WTC11 (cell line): ENCODE results near the gene IGF2BP3.

Source experiments
- AR ChIP-seq: fragments of 250-450 bp; sonication (Bioruptor Pico); IDR thresholded peaks from 2 replicates; pipeline ENCODE4 v1.9.0; 2021; ENCODE audit warnings: mild to moderate bottlenecking
- ATF2 ChIP-seq: sonication (generic); formaldehyde crosslinking; IDR thresholded peaks from 2 replicates; pipeline ENCODE4 v1.8.1; 2022; ENCODE audit warnings: low read depth, missing genetic modification reagents, borderline replicate concordance
- E2F4 ChIP-seq: sonication (generic); formaldehyde crosslinking; IDR thresholded peaks from 2 replicates; pipeline ENCODE4 v1.8.1; 2022; ENCODE audit warnings: low read depth, mild to moderate bottlenecking, moderate library complexity, missing genetic modification reagents, borderline replicate concordance
- SP1 ChIP-seq: sonication (generic); formaldehyde crosslinking; conservative IDR thresholded peaks from 2 replicates; pipeline ENCODE4 v1.8.1; 2022; ENCODE audit warnings: missing genetic modification reagents
- TCF7 ChIP-seq: sonication (generic); formaldehyde crosslinking; IDR thresholded peaks from 2 replicates; pipeline ENCODE4 v1.8.0; 2022; ENCODE audit warnings: mild to moderate bottlenecking, low read depth, missing genetic modification reagents, moderate library complexity
- TF ChIP-seq, protein P1 (sequence below): sonication (generic); formaldehyde crosslinking; IDR thresholded peaks from 2 replicates; pipeline ENCODE4 v1.8.0; 2022; ENCODE audit warnings: mild to moderate bottlenecking, missing genetic modification reagents
- TF ChIP-seq, protein P2 (sequence below): fragments of 200-600 bp; IDR thresholded peaks from 2 replicates; pipeline ENCODE4 v1.8.0; 2022; ENCODE audit warnings: antibody characterized with exemption
- TF ChIP-seq, protein P3 (sequence below): sonication (generic); formaldehyde crosslinking; IDR thresholded peaks from 2 replicates; pipeline ENCODE4 v1.8.0; 2023; ENCODE audit warnings: missing genetic modification reagents, mild to moderate bottlenecking, borderline replicate concordance
- TF ChIP-seq, protein P4 (sequence below): sonication (generic); formaldehyde crosslinking; conservative IDR thresholded peaks from 2 replicates; pipeline ENCODE4 v1.8.1; 2023; ENCODE audit warnings: mild to moderate bottlenecking, low read depth, missing genetic modification reagents, moderate library complexity

- TF ChIP-seq, protein P1, sequence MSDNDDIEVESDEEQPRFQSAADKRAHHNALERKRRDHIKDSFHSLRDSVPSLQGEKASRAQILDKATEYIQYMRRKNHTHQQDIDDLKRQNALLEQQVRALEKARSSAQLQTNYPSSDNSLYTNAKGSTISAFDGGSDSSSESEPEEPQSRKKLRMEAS (CRISPR knock-in tag) = peak; percentile 56; the same call in 1 of the 2 replicates
- TF ChIP-seq, protein P2, sequence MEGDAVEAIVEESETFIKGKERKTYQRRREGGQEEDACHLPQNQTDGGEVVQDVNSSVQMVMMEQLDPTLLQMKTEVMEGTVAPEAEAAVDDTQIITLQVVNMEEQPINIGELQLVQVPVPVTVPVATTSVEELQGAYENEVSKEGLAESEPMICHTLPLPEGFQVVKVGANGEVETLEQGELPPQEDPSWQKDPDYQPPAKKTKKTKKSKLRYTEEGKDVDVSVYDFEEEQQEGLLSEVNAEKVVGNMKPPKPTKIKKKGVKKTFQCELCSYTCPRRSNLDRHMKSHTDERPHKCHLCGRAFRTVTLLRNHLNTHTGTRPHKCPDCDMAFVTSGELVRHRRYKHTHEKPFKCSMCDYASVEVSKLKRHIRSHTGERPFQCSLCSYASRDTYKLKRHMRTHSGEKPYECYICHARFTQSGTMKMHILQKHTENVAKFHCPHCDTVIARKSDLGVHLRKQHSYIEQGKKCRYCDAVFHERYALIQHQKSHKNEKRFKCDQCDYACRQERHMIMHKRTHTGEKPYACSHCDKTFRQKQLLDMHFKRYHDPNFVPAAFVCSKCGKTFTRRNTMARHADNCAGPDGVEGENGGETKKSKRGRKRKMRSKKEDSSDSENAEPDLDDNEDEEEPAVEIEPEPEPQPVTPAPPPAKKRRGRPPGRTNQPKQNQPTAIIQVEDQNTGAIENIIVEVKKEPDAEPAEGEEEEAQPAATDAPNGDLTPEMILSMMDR = no peak
- TF ChIP-seq, protein P3, sequence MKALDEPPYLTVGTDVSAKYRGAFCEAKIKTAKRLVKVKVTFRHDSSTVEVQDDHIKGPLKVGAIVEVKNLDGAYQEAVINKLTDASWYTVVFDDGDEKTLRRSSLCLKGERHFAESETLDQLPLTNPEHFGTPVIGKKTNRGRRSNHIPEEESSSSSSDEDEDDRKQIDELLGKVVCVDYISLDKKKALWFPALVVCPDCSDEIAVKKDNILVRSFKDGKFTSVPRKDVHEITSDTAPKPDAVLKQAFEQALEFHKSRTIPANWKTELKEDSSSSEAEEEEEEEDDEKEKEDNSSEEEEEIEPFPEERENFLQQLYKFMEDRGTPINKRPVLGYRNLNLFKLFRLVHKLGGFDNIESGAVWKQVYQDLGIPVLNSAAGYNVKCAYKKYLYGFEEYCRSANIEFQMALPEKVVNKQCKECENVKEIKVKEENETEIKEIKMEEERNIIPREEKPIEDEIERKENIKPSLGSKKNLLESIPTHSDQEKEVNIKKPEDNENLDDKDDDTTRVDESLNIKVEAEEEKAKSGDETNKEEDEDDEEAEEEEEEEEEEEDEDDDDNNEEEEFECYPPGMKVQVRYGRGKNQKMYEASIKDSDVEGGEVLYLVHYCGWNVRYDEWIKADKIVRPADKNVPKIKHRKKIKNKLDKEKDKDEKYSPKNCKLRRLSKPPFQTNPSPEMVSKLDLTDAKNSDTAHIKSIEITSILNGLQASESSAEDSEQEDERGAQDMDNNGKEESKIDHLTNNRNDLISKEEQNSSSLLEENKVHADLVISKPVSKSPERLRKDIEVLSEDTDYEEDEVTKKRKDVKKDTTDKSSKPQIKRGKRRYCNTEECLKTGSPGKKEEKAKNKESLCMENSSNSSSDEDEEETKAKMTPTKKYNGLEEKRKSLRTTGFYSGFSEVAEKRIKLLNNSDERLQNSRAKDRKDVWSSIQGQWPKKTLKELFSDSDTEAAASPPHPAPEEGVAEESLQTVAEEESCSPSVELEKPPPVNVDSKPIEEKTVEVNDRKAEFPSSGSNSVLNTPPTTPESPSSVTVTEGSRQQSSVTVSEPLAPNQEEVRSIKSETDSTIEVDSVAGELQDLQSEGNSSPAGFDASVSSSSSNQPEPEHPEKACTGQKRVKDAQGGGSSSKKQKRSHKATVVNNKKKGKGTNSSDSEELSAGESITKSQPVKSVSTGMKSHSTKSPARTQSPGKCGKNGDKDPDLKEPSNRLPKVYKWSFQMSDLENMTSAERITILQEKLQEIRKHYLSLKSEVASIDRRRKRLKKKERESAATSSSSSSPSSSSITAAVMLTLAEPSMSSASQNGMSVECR = peak; percentile 25; the same call in 1 of the 2 replicates
- TF ChIP-seq TCF7 (CRISPR knock-in tag) (no peak), ATF2 (CRISPR knock-in tag) (no peak), SP1 (CRISPR knock-in tag) (peak; percentile 71), AR (CRISPR knock-in tag) (peak; percentile 18; the same call in 1 of the 2 replicates), E2F4 (no peak)
- TF ChIP-seq, protein P4, sequence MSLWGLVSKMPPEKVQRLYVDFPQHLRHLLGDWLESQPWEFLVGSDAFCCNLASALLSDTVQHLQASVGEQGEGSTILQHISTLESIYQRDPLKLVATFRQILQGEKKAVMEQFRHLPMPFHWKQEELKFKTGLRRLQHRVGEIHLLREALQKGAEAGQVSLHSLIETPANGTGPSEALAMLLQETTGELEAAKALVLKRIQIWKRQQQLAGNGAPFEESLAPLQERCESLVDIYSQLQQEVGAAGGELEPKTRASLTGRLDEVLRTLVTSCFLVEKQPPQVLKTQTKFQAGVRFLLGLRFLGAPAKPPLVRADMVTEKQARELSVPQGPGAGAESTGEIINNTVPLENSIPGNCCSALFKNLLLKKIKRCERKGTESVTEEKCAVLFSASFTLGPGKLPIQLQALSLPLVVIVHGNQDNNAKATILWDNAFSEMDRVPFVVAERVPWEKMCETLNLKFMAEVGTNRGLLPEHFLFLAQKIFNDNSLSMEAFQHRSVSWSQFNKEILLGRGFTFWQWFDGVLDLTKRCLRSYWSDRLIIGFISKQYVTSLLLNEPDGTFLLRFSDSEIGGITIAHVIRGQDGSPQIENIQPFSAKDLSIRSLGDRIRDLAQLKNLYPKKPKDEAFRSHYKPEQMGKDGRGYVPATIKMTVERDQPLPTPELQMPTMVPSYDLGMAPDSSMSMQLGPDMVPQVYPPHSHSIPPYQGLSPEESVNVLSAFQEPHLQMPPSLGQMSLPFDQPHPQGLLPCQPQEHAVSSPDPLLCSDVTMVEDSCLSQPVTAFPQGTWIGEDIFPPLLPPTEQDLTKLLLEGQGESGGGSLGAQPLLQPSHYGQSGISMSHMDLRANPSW = no peak
Observed at GRCh38 chr7:23470330-23471105, at the start of gene IGF2BP3.
